ENCODE data around the gene FGF18.
"Not testable (repeated sequence)": the region's sequence is repeated elsewhere in the genome, so short reads cannot be mapped to it uniquely, and the experiment has no call there.

FGF18 gene

GRCh38 chr5:171387970-171388815 lies 31.3 kb upstream of the FGF18 start:
- H3K27me3 ChIP-seq (ENCODE audit: control insufficient read depth, insufficient read depth, low read length): no peaks in the 10 kb centered on the region
- H3K4me2 ChIP-seq (ENCODE audit: low read length): peak overlapping the region; percentile 86
- peaks cover 42% of the 10 kb centered on the region for H3K36me3 ChIP-seq (ENCODE audit: insufficient read depth, low read length)
- H3K4me1 ChIP-seq (ENCODE audit: control insufficient read depth, insufficient read depth, low read length): peaks cover 21% of the 10 kb centered on the region
- H3K9me3 ChIP-seq (replicated peaks; ENCODE audit: low read length): no peaks in the 10 kb centered on the region
- H3K9ac ChIP-seq (ENCODE audit: low read depth, low read length): peak overlapping the region; percentile 97
- H3K4me3 ChIP-seq (ENCODE audit: low read length): peak overlapping the region; percentile 89

- Histone ChIP-seq H3K9me3 (replicated peaks; ENCODE audit: low read length) (no peaks in the 10 kb centered on the region), H3K9ac (ENCODE audit: low read depth, low read length) (peak overlapping the region; percentile 97), H3K36me3 (ENCODE audit: insufficient read depth, low read length) (peaks cover 48% of the 10 kb centered on the region), H3K27me3 (ENCODE audit: control insufficient read depth, insufficient read depth, low read length) (no peaks in the 10 kb centered on the region), H3K4me1 (ENCODE audit: control insufficient read depth, insufficient read depth, low read length) (peaks cover 21% of the 10 kb centered on the region), H3K4me2 (ENCODE audit: low read length) (peak overlapping the region; percentile 86), H3K4me3 (ENCODE audit: low read length) (peak overlapping the region; percentile 89)
Observed at GRCh38 chr5:171388816-171389168, 30.7 kb upstream of the FGF18 start.

GRCh38 chr5:171390883-171391677 lies 28.4 kb upstream of the FGF18 start:
- Histone ChIP-seq H3K9me3 (replicated peaks; ENCODE audit: low read length) (no peaks in the 10 kb centered on the region), H3K27me3 (ENCODE audit: control insufficient read depth, insufficient read depth, low read length) (no peaks in the 10 kb centered on the region), H3K4me3 (ENCODE audit: low read length) (peak overlapping the region; percentile 89), H3K36me3 (ENCODE audit: insufficient read depth, low read length) (peaks cover 70% of the 10 kb centered on the region), H3K4me1 (ENCODE audit: control insufficient read depth, insufficient read depth, low read length) (peaks cover 21% of the 10 kb centered on the region), H3K4me2 (ENCODE audit: low read length) (peak overlapping the region; percentile 86), H3K9ac (ENCODE audit: low read depth, low read length) (no peak overlapping the region)

- H3K9ac ChIP-seq (ENCODE audit: low read depth, low read length): no peak overlapping the region
- no peaks in the 10 kb centered on the region for H3K9me3 ChIP-seq (replicated peaks; ENCODE audit: low read length)
- peaks cover 21% of the 10 kb centered on the region for H3K4me1 ChIP-seq (ENCODE audit: control insufficient read depth, insufficient read depth, low read length)
- H3K4me2 ChIP-seq (ENCODE audit: low read length): no peak overlapping the region
- H3K4me3 ChIP-seq (ENCODE audit: low read length): no peak overlapping the region
- peaks cover 80% of the 10 kb centered on the region for H3K36me3 ChIP-seq (ENCODE audit: insufficient read depth, low read length)
- H3K27me3 ChIP-seq (ENCODE audit: control insufficient read depth, insufficient read depth, low read length): no peaks in the 10 kb centered on the region
Observed at GRCh38 chr5:171391996-171392577, 27.4 kb upstream of the FGF18 start.

GRCh38 chr5:171392585-171393159 lies 26.8 kb upstream of the FGF18 start:
- Histone ChIP-seq H3K9ac (ENCODE audit: low read depth, low read length) (no peak overlapping the region), H3K4me2 (ENCODE audit: low read length) (no peak overlapping the region), H3K27me3 (ENCODE audit: control insufficient read depth, insufficient read depth, low read length) (no peaks in the 10 kb centered on the region), H3K36me3 (ENCODE audit: insufficient read depth, low read length) (peaks cover 86% of the 10 kb centered on the region), H3K4me1 (ENCODE audit: control insufficient read depth, insufficient read depth, low read length) (peaks cover 21% of the 10 kb centered on the region), H3K4me3 (ENCODE audit: low read length) (no peak overlapping the region), H3K9me3 (replicated peaks; ENCODE audit: low read length) (no peaks in the 10 kb centered on the region)

- H3K36me3 ChIP-seq (ENCODE audit: insufficient read depth, low read length): peaks cover 96% of the 10 kb centered on the region
- no peaks in the 10 kb centered on the region for H3K9me3 ChIP-seq (replicated peaks; ENCODE audit: low read length)
- no peaks in the 10 kb centered on the region for H3K27me3 ChIP-seq (ENCODE audit: control insufficient read depth, insufficient read depth, low read length)
- H3K4me3 ChIP-seq (ENCODE audit: low read length): no peak overlapping the region
- H3K4me1 ChIP-seq (ENCODE audit: control insufficient read depth, insufficient read depth, low read length): peaks cover 21% of the 10 kb centered on the region
- no peak overlapping the region for H3K9ac ChIP-seq (ENCODE audit: low read depth, low read length)
- no peak overlapping the region for H3K4me2 ChIP-seq (ENCODE audit: low read length)
Observed at GRCh38 chr5:171395042-171395441, 24.4 kb upstream of the FGF18 start.

- H3K4me2 ChIP-seq (ENCODE audit: low read length); H3K4me1 ChIP-seq (ENCODE audit: control insufficient read depth, insufficient read depth, low read length); H3K9ac ChIP-seq (ENCODE audit: low read depth, low read length); H3K9me3 ChIP-seq (replicated peaks; ENCODE audit: low read length); H3K4me3 ChIP-seq (ENCODE audit: low read length); H3K27me3 ChIP-seq (ENCODE audit: control insufficient read depth, insufficient read depth, low read length): not testable (repeated sequence)
- H3K36me3 ChIP-seq (ENCODE audit: insufficient read depth, low read length): peaks cover 98% of the 10 kb centered on the region
Observed at GRCh38 chr5:171396583-171396982, 22.9 kb upstream of the FGF18 start.

GRCh38 chr5:171397190-171397589 lies 22.3 kb upstream of the FGF18 start:
- Histone ChIP-seq H3K4me1 (ENCODE audit: control insufficient read depth, insufficient read depth, low read length) (peaks cover 1% of the 10 kb centered on the region), H3K4me3 (ENCODE audit: low read length) (no peak overlapping the region), H3K36me3 (ENCODE audit: insufficient read depth, low read length) (peaks cover 96% of the 10 kb centered on the region), H3K27me3 (ENCODE audit: control insufficient read depth, insufficient read depth, low read length) (no peaks in the 10 kb centered on the region), H3K9me3 (replicated peaks; ENCODE audit: low read length) (no peaks in the 10 kb centered on the region), H3K4me2 (ENCODE audit: low read length) (no peak overlapping the region), H3K9ac (ENCODE audit: low read depth, low read length) (no peak overlapping the region)

GRCh38 chr5:171397599-171397998 lies 21.8 kb upstream of the FGF18 start:
- no peak overlapping the region for H3K9ac ChIP-seq (ENCODE audit: low read depth, low read length)
- no peaks in the 10 kb centered on the region for H3K9me3 ChIP-seq (replicated peaks; ENCODE audit: low read length)
- no peaks in the 10 kb centered on the region for H3K27me3 ChIP-seq (ENCODE audit: control insufficient read depth, insufficient read depth, low read length)
- H3K4me3 ChIP-seq (ENCODE audit: low read length): no peak overlapping the region
- H3K36me3 ChIP-seq (ENCODE audit: insufficient read depth, low read length): peaks cover 92% of the 10 kb centered on the region
- no peak overlapping the region for H3K4me2 ChIP-seq (ENCODE audit: low read length)
- H3K4me1 ChIP-seq (ENCODE audit: control insufficient read depth, insufficient read depth, low read length): no peaks in the 10 kb centered on the region

- H3K4me3 ChIP-seq (ENCODE audit: low read length); H3K9me3 ChIP-seq (replicated peaks; ENCODE audit: low read length); H3K9ac ChIP-seq (ENCODE audit: low read depth, low read length); H3K4me2 ChIP-seq (ENCODE audit: low read length); H3K27me3 ChIP-seq (ENCODE audit: control insufficient read depth, insufficient read depth, low read length); H3K4me1 ChIP-seq (ENCODE audit: control insufficient read depth, insufficient read depth, low read length): not testable (repeated sequence)
- peaks cover 81% of the 10 kb centered on the region for H3K36me3 ChIP-seq (ENCODE audit: insufficient read depth, low read length)
Observed at GRCh38 chr5:171398660-171399059, 20.8 kb upstream of the FGF18 start.

- no peaks in the 10 kb centered on the region for H3K27me3 ChIP-seq (ENCODE audit: control insufficient read depth, insufficient read depth, low read length)
- H3K9me3 ChIP-seq (replicated peaks; ENCODE audit: low read length): no peaks in the 10 kb centered on the region
- H3K4me3 ChIP-seq (ENCODE audit: low read length): no peak overlapping the region
- peaks cover 71% of the 10 kb centered on the region for H3K36me3 ChIP-seq (ENCODE audit: insufficient read depth, low read length)
- no peaks in the 10 kb centered on the region for H3K4me1 ChIP-seq (ENCODE audit: control insufficient read depth, insufficient read depth, low read length)
- H3K4me2 ChIP-seq (ENCODE audit: low read length): no peak overlapping the region
- H3K9ac ChIP-seq (ENCODE audit: low read depth, low read length): no peak overlapping the region
Observed at GRCh38 chr5:171400169-171400568, 19.3 kb upstream of the FGF18 start.
